Measurements from ENCODE around the gene LRRC38. TPM values are rescaled to one million over a fixed set of nuclear protein-coding genes. Genes with fewer than 3 reads are reported as not detected.

The LRRC38 gene
- total and polyA plus RNA-seq, 2 of the 13 experiments (the other 11 are each of a cell fraction or from before 2014, with no cell fraction given): not detected

DNA sequence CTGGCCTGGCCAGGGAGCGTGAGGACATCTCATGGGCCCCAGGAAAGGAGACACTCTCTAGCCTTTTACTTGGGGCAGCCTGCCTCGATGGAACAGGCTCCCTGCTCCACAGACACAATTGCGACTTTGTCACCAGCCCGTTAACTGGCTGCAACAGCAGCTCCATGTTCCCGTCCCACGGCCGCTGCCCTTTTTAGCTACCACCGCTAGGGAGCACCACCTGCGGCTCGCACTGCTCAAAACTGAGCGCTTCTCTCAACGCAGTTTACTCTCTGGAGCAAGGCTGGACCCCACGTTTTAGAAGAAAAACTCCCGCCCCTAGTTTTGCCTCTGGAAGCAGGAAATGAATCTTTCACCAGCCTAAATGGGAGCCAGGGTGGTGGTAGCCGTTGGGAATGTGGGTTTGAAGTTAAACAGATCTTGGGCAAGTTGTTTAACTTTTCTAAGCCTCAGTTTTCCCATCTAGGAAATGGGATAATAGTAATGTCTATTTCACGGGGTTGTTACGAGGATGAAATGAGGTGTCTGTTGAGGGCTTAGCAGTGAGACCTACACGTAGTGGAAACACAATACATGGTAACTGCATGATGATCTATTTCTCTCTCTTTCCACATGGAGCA, 3.5 kb upstream of the LRRC38 start:
- in situ Hi-C loops (cut with HindIII; ENCODE audit: extremely low pct_ligation_motif_present, low pct_unique_long_range_greater_than_20kb): no loop called here
- no peak for TF ChIP-seq FOSL2 (CRISPR knock-in tag; IDR thresholded peaks at IDR 0.05)
- TF ChIP-seq ZNF629 (CRISPR knock-in tag; conservative IDR thresholded peaks at IDR 0.05): peak; percentile 71
- TF ChIP-seq, protein P1, sequence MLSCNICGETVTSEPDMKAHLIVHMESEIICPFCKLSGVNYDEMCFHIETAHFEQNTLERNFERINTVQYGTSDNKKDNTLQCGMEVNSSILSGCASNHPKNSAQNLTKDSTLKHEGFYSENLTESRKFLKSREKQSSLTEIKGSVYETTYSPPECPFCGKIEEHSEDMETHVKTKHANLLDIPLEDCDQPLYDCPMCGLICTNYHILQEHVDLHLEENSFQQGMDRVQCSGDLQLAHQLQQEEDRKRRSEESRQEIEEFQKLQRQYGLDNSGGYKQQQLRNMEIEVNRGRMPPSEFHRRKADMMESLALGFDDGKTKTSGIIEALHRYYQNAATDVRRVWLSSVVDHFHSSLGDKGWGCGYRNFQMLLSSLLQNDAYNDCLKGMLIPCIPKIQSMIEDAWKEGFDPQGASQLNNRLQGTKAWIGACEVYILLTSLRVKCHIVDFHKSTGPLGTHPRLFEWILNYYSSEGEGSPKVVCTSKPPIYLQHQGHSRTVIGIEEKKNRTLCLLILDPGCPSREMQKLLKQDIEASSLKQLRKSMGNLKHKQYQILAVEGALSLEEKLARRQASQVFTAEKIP (CRISPR knock-in tag; IDR thresholded peaks at IDR 0.05; ENCODE audit: borderline replicate concordance): no peak
- TF ChIP-seq, protein P2, sequence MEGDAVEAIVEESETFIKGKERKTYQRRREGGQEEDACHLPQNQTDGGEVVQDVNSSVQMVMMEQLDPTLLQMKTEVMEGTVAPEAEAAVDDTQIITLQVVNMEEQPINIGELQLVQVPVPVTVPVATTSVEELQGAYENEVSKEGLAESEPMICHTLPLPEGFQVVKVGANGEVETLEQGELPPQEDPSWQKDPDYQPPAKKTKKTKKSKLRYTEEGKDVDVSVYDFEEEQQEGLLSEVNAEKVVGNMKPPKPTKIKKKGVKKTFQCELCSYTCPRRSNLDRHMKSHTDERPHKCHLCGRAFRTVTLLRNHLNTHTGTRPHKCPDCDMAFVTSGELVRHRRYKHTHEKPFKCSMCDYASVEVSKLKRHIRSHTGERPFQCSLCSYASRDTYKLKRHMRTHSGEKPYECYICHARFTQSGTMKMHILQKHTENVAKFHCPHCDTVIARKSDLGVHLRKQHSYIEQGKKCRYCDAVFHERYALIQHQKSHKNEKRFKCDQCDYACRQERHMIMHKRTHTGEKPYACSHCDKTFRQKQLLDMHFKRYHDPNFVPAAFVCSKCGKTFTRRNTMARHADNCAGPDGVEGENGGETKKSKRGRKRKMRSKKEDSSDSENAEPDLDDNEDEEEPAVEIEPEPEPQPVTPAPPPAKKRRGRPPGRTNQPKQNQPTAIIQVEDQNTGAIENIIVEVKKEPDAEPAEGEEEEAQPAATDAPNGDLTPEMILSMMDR (CRISPR knock-in tag; IDR thresholded peaks at IDR 0.05): 0 out of 2 replicates have a peak, but pooled peaks have one; percentile 26
- 0 out of 2 replicates have a peak, but pooled peaks have one; percentile 7 for TF ChIP-seq STAG1 (CRISPR knock-in tag; IDR thresholded peaks at IDR 0.05)
- ATAC-seq (peak; percentile 51; the same call in 2 of the 3 replicates), FAIRE-seq (no peak), DNase-seq (ENCODE audit: low spot score) (peak; percentile 5)
- H4K20me1 ChIP-seq (ENCODE audit: insufficient read depth, low read length): no peaks in the 10 kb centered on the region
- no peak overlapping the region for H2AFZ ChIP-seq (ENCODE audit: low read length)
- no peak overlapping the region for H3K4me3 ChIP-seq (replicated peaks in 1 of 3; ENCODE audit: insufficient read depth in 1 of 3, low read depth in 2 of 3, low read length in 3 of 3)
- ChIA-PET CTCF (ENCODE audit: low intra/inter-chr PET ratio, low total read pairs) (no interaction called here), POLR2A (no interaction called here)
- intact Hi-C loops (cut with micrococcal nuclease; ENCODE audit: unreplicated experiment): no loop called here
- 33% methylated on average over 17 of the region's 18 CpGs for WGBS (ENCODE audit: low lambda C conversion rate)
- no peak overlapping the region for H3K4me2 ChIP-seq (ENCODE audit: low read depth, low read length)
- no peak overlapping the region for H3K27ac ChIP-seq (ENCODE audit: extremely low read length, insufficient read depth, low read length)
- no peak overlapping the region for H3K9ac ChIP-seq (ENCODE audit: insufficient read depth, low read depth, low read length)
- H3K9me3 ChIP-seq (ENCODE audit: low read length): 0 out of 2 replicates have a peak, but pooled peaks cover 5% of the 10 kb centered on the region
- H3K4me1 ChIP-seq (ENCODE audit: insufficient read depth, low read length): no peaks in the 10 kb centered on the region
- H3K27me3 ChIP-seq (ENCODE audit: control insufficient read depth in 1 of 2, insufficient read depth in 2 of 2, low read length in 2 of 2): peaks cover 4 to 25% of the 10 kb centered on the region in 2 experiments; a peak in 3 of 5 replicates
- BruUV-seq (replicated peaks): no TSS peak
- H3K79me2 ChIP-seq (ENCODE audit: insufficient read depth, low read length): no peaks in the 10 kb centered on the region
- no peaks in the 10 kb centered on the region for H3K36me3 ChIP-seq (replicated peaks in 1 of 2; ENCODE audit: control insufficient read depth in 1 of 2, insufficient read depth in 2 of 2, low read length in 2 of 2)

Data from HepG2 (cell line).